ENCODE data around the gene GREB1. TPM values are rescaled to one million over a fixed set of nuclear protein-coding genes. Genes with fewer than 3 reads are reported as not detected.

The GREB1 gene
- total RNA-seq, 2 donors from 2014 or later: 1.1 to 2.2 TPM

- H3K36me3 Mint-ChIP-seq: no peaks in the 10 kb centered on the region
- ATAC-seq: no peak
- H3K27ac Mint-ChIP-seq: no peak overlapping the region
- H3K4me1 Mint-ChIP-seq (ENCODE audit: low read depth in 2 of 2): no peaks in the 10 kb centered on the region
- no peak for DNase-seq (ENCODE audit: low spot score)
- H3K9me3 Mint-ChIP-seq: no peaks in the 10 kb centered on the region
- H3K27me3 Mint-ChIP-seq: no peaks in the 10 kb centered on the region
- no peak overlapping the region for H3K4me3 Mint-ChIP-seq
Observed at GRCh38 chr2:11634584-11634983, 100.7 kb downstream of the GREB1 start.

- Mint-ChIP-seq H3K4me1 (ENCODE audit: low read depth in 2 of 2) (no peaks in the 10 kb centered on the region), H3K27ac (no peak overlapping the region), H3K36me3 (no peaks in the 10 kb centered on the region), H3K4me3 (no peak overlapping the region), H3K9me3 (no peaks in the 10 kb centered on the region), H3K27me3 (no peaks in the 10 kb centered on the region)
- ATAC-seq (peak in 1 of 2 donors; percentile 49), DNase-seq (ENCODE audit: low spot score) (no peak)
Observed at GRCh38 chr2:11635141-11635540, 101.3 kb downstream of the GREB1 start.

- ATAC-seq: no peak
Observed at GRCh38 chr2:11636593-11637295, 102.9 kb downstream of the GREB1 start.

DNA sequence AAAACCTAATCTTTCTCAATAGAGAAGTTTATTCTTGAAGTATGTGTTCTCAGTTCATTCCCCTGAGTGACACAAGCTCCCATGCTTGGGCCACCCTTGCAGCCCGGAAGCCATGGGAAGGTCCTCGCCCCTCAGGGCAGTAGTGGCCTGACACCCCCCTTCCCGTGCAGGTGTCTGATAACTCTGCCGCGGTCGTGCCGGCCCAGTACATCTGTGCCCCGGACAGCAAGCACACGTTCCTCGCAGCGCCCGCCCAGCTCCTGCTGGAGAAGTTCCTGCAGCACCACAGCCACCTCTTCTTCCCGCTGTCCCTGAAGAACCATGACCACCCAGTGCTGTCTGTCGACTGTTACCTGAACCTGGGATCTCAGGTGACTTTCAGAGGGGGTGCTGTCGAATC lies 103.7 kb downstream of the GREB1 start:
- ATAC-seq (no peak), DNase-seq (ENCODE audit: low spot score) (peak; percentile 45)
- Mint-ChIP-seq H3K27ac (no peak overlapping the region), H3K9me3 (no peaks in the 10 kb centered on the region), H3K36me3 (no peaks in the 10 kb centered on the region), H3K27me3 (no peaks in the 10 kb centered on the region), H3K4me1 (ENCODE audit: low read depth in 2 of 2) (no peaks in the 10 kb centered on the region), H3K4me3 (no peak overlapping the region)

More at GRCh38 chr2:11636593-11637295, 102.9 kb downstream of the GREB1 start:
- Mint-ChIP-seq H3K4me3 (no peak overlapping the region), H3K9me3 (no peaks in the 10 kb centered on the region), H3K27me3 (no peaks in the 10 kb centered on the region), H3K27ac (no peak overlapping the region), H3K4me1 (ENCODE audit: low read depth in 2 of 2) (no peaks in the 10 kb centered on the region), H3K36me3 (no peaks in the 10 kb centered on the region)
- peak; percentile 41 for DNase-seq (ENCODE audit: low spot score)

DNA sequence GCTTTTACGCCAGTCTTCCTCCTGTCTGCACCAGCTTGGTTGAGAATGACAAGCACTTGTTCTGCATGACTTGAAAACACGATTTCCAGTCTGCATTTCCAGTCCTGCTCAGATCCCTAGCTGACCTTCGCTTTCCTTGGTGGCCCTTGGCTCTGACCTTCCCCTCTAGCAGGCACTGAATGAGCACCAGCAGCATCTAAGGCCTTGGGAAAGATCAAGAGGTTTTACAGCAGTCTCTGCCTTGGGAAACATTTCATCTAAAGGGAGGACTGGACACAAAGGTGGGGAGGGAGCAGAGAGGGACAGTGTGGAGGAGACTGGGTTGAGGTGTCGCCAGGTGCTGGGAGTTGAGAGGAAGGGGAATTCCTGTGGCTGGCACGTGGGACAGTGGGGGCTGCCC lies 105.7 kb downstream of the GREB1 start:
- no peak overlapping the region for H3K27ac Mint-ChIP-seq
- no peaks in the 10 kb centered on the region for H3K4me1 Mint-ChIP-seq (ENCODE audit: low read depth in 2 of 2)
- DNase-seq (ENCODE audit: low spot score): no peak

DNA sequence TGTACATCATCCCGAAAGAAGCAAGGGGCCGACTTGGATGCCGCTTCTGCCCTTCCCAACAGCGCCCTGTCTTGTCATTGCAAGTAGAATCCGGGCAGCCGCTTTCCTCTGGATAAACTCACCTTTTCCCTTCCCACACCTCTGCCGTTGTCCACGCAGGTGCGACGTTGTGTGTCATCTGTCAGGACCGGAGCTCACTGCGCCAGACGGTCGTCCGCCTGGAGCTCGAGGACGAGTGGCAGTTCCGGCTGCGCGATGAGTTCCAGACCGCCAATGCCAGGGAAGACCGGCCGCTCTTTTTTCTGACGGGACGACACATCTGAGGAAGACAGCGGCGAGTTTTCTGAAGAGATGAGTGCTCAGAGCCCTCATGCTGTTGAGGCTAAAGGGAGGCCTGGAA lies 106.3 kb downstream of the GREB1 start:
- no peak overlapping the region for H3K4me3 Mint-ChIP-seq
- no peaks in the 10 kb centered on the region for H3K36me3 Mint-ChIP-seq
- DNase-seq (ENCODE audit: low spot score): no peak
- no peaks in the 10 kb centered on the region for H3K4me1 Mint-ChIP-seq (ENCODE audit: low read depth in 2 of 2)
- H3K27ac Mint-ChIP-seq: no peak overlapping the region
- H3K27me3 Mint-ChIP-seq: peaks cover 0 to 4% of the 10 kb centered on the region in 2 donors
- no peak for ATAC-seq
- no peaks in the 10 kb centered on the region for H3K9me3 Mint-ChIP-seq

More for the DNA sequence above, 105.7 kb downstream of the GREB1 start:
- peaks cover 0 to 4% of the 10 kb centered on the region in 2 donors for H3K27me3 Mint-ChIP-seq
- no peak for ATAC-seq
- no peaks in the 10 kb centered on the region for H3K36me3 Mint-ChIP-seq
- H3K4me3 Mint-ChIP-seq: no peak overlapping the region
- H3K9me3 Mint-ChIP-seq: no peaks in the 10 kb centered on the region

GRCh38 chr2:11642972-11643371 lies 109.1 kb downstream of the GREB1 start:
- Mint-ChIP-seq H3K36me3 (no peaks in the 10 kb centered on the region), H3K4me1 (ENCODE audit: low read depth in 2 of 2) (no peaks in the 10 kb centered on the region), H3K27me3 (peaks cover 6 to 8% of the 10 kb centered on the region in 2 donors), H3K4me3 (no peak overlapping the region), H3K9me3 (no peaks in the 10 kb centered on the region), H3K27ac (no peak overlapping the region)
- ATAC-seq (peak in 1 of 2 donors; percentile 11), DNase-seq (ENCODE audit: low spot score) (no peak)

DNA sequence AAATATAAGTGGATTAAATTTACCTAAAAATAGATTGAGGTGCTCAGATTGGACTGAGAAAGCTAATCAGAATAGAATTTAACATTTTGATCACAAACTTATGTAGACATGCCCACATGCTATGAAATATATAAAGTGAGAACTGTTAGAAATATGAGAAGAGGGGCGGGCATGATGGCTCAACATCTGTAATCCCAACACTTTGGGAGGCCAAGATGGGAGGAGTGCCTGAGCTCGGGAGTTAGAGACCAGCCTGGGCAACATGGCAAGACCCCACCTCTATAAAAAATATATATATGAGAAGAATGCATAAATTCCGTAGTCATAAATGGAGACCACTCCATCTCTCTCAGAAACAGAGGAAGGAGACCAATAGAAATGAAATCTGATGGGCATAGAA lies 110.4 kb downstream of the GREB1 start:
- no peaks in the 10 kb centered on the region for H3K36me3 Mint-ChIP-seq
- no peaks in the 10 kb centered on the region for H3K9me3 Mint-ChIP-seq
- ATAC-seq (no peak), DNase-seq (ENCODE audit: low spot score) (no peak)
- H3K27me3 Mint-ChIP-seq: peaks cover 12 to 17% of the 10 kb centered on the region in 2 donors
- H3K4me3 Mint-ChIP-seq: no peak overlapping the region
- H3K4me1 Mint-ChIP-seq (ENCODE audit: low read depth in 2 of 2): no peaks in the 10 kb centered on the region
- no peak overlapping the region for H3K27ac Mint-ChIP-seq

DNA sequence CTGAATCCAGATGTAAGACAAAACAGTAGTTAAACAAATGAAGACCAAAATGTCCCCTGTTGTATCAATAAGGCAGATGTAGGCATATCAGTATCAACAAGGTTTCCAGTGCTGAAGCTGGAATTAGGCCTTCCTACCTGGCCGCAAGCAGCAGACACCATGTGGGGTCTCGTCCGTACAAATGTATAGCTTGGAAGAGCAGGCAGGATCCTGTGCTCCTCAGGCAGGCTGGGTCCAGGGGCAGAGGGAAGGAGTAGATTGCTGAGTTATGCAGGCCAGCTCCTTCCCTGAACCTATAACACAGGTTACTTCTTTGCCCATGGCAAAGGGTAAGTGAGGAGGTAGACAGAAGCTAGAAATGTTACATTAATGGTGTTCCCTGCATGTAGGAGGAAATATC lies 112.7 kb downstream of the GREB1 start:
- DNase-seq (ENCODE audit: low spot score) (no peak), ATAC-seq (no peak)
- Mint-ChIP-seq H3K27me3 (peaks cover 21 to 31% of the 10 kb centered on the region in 2 donors), H3K4me1 (ENCODE audit: low read depth in 2 of 2) (no peaks in the 10 kb centered on the region), H3K4me3 (no peak overlapping the region), H3K9me3 (no peaks in the 10 kb centered on the region), H3K27ac (no peak overlapping the region), H3K36me3 (no peaks in the 10 kb centered on the region)

DNA sequence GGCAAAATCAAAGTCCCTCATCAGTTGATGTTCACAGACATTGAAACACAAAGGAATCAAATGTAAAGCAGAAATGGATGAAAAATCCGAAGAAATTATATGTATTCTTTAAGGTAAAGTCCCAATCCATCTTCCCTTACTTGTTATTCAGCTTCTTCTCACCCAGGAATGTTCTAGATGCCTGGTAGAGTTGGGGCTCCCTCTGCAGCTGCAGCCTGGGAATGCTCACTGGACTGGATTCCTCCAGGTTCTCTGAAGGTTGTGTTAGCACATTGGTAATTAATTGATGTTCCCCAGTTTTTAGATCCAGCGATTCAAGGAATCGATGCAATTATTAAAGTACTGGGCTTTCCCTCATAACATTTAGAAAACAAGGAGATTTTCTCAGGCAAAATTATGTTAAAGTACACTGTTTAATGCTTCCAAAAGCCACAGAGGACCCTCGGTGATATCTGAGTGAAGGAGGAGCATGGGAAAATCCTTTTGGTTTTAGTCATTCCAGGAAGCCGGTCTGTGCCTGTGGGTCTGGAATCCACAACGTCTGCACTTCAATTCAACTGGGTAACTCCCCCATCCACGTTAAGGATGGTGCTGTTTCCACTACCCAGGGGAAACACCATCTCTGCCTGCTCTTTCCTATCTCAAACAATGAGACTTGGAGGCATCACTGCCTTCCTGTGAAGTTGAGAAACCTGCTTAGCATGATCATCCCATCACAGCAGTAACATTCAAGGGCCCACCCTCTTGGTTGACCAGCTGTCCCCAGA lies 114.2 kb downstream of the GREB1 start:
- ATAC-seq: no peak
- no peak for DNase-seq (ENCODE audit: low spot score)
- no peak overlapping the region for H3K4me3 Mint-ChIP-seq
- H3K27me3 Mint-ChIP-seq: peaks cover 21 to 31% of the 10 kb centered on the region in 2 donors
- H3K27ac Mint-ChIP-seq: no peak overlapping the region
- H3K9me3 Mint-ChIP-seq: no peaks in the 10 kb centered on the region
- no peaks in the 10 kb centered on the region for H3K4me1 Mint-ChIP-seq (ENCODE audit: low read depth in 2 of 2)
- H3K36me3 Mint-ChIP-seq: no peaks in the 10 kb centered on the region

DNA sequence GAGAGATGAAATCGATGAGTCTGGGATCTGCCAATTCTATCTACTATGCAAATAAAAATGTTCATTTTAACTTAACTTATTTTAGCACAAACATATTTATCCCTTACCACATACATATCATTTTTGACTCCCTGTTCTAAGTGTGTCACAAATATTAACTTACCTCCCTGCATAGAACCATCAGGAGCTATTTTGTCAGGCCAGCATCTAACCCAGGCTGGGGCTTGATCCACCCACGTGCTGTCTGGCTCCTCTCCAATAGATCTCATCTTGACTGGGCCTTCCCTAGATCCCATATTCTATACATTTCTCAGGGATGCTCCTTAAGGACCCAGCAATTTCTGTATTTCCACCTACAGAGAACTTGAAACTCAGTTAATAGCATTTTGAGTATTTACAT lies 115.2 kb downstream of the GREB1 start:
- Mint-ChIP-seq H3K36me3 (no peaks in the 10 kb centered on the region), H3K9me3 (no peaks in the 10 kb centered on the region), H3K4me3 (no peak overlapping the region), H3K27me3 (peaks cover 20 to 31% of the 10 kb centered on the region in 2 donors), H3K4me1 (ENCODE audit: low read depth in 2 of 2) (no peaks in the 10 kb centered on the region), H3K27ac (no peak overlapping the region)
- no peak for DNase-seq (ENCODE audit: low spot score)
- no peak for ATAC-seq

DNA sequence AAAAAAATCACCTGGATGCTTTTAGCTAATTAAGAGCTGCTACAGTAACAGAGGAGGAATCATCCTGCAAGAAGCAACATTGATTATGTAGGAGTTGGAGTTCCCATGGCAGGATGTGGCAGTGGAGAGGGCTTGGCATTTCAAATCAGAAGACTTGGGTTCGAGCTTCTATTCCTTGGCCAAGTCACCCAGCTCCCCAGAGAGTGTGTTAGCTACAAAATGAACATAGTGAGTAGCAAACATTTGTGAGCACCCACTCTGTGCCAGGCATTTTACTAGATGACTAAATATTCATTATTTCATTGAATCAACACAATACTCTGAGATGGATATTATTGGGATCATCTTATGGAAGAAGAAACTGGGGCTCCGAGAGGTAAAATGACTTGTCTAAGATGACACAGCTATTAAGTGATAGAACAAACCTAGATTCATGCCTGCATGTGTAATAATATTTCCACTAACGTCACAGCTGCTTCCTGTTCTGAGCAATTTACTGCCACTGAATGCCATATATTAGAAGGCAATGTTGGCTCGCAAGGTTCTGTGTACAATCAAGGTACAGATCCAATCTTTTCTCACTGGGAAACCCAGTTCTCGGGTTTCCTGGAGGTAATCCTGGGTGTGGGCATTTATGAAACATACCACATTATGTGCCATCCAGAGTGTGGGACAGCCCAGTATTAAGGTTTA lies 118.2 kb downstream of the GREB1 start:
- no peak for ATAC-seq
- Mint-ChIP-seq H3K4me3 (no peak overlapping the region), H3K27ac (no peak overlapping the region), H3K9me3 (no peaks in the 10 kb centered on the region), H3K4me1 (ENCODE audit: low read depth in 2 of 2) (no peaks in the 10 kb centered on the region), H3K36me3 (no peaks in the 10 kb centered on the region), H3K27me3 (peaks cover 17 to 23% of the 10 kb centered on the region in 2 donors)
- DNase-seq (ENCODE audit: low spot score): no peak

- Mint-ChIP-seq H3K27ac (no peak overlapping the region), H3K36me3 (no peaks in the 10 kb centered on the region), H3K9me3 (no peaks in the 10 kb centered on the region), H3K4me3 (no peak overlapping the region), H3K27me3 (peaks cover 20 to 23% of the 10 kb centered on the region in 2 donors), H3K4me1 (ENCODE audit: low read depth in 2 of 2) (no peaks in the 10 kb centered on the region)
- DNase-seq (ENCODE audit: low spot score) (no peak), ATAC-seq (no peak)
Observed at GRCh38 chr2:11652553-11652952, 118.7 kb downstream of the GREB1 start.

DNA sequence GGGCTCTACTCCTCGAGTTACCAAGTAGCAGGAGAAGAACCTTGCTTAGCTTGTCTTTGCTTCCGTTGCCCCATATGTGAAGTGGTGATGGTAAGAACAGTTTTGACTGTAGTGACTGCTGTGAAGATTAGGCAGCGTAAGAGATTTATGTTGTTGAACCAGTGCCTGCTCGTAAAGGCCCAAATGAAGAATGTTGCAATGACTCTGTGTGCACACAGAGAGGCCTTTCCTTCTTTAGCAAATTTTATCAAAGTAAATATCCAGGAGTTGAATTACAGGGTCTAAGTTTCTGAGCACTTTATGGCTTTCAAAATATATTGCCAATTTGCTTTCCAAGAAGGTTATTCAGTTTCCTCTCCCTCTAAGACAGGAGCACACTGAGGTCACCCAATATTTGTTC lies 121.7 kb downstream of the GREB1 start:
- peaks cover 3 to 7% of the 10 kb centered on the region in 2 donors for H3K27me3 Mint-ChIP-seq
- no peak for ATAC-seq

More for the DNA sequence above, 121.7 kb downstream of the GREB1 start:
- Mint-ChIP-seq H3K4me3 (no peak overlapping the region), H3K36me3 (no peaks in the 10 kb centered on the region), H3K9me3 (no peaks in the 10 kb centered on the region), H3K4me1 (ENCODE audit: low read depth in 2 of 2) (no peaks in the 10 kb centered on the region), H3K27ac (no peak overlapping the region)
- no peak for DNase-seq (ENCODE audit: low spot score)
